GM19043 (cell line): ENCODE data around the gene MYO7A.

ENCODE experiments used
- ATAC-seq: cut with Tn5 transposase; IDR thresholded peaks from one replicate; pipeline ENCODE4 v1.9.1; 2021; ENCODE audit warnings: low read depth; ENCODE audit not compliant: unreplicated experiment

MYO7A gene

DNA sequence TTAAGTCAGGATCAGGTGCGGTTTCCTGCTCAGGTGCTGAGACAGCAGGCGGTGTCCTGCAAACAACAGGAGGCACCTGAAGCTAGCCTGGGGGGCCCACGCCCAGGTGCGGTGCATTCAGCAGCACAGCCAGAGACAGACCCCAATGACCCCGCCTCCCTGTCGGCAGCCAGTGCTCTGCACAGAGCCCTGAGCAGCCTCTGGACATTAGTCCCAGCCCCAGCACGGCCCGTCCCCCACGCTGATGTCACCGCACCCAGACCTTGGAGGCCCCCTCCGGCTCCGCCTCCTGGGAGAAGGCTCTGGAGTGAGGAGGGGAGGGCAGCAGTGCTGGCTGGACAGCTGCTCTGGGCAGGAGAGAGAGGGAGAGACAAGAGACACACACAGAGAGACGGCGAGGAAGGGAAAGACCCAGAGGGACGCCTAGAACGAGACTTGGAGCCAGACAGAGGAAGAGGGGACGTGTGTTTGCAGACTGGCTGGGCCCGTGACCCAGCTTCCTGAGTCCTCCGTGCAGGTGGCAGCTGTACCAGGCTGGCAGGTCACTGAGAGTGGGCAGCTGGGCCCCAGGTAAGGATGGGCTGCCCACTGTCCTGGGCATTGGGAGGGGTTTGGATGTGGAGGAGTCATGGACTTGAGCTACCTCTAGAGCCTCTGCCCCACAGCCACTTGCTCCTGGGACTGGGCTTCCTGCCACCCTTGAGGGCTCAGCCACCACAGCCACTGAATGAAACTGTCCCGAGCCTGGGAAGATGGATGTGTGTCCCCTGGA is at the start of gene MYO7A:
MYO7A (plus strand) TSS at position 327 of the 772 bp plus-strand sequence. CDS start 2,389 bp downstream, outside the sequence.
- no peak for ATAC-seq

DNA sequence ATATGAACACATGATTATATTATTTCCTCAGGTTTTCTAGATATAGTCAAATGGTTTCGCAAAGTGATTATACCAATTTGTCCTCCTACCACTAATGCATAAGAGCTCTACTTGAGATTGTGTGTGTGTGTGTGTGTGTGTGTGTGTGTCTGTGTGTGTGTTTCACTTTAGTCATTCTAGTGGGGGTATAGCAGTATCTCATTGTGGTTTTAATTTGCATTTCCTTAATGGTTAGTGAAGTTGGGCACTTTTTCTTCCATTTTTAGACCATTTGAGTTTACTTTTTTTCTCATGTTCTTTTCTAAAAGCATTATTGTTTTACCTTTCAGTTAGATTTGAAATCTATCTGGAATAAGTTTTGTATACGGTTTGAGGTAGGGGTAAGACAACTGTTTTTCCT is 48.4 kb upstream of the MYO7A start:
- no peak for ATAC-seq

DNA sequence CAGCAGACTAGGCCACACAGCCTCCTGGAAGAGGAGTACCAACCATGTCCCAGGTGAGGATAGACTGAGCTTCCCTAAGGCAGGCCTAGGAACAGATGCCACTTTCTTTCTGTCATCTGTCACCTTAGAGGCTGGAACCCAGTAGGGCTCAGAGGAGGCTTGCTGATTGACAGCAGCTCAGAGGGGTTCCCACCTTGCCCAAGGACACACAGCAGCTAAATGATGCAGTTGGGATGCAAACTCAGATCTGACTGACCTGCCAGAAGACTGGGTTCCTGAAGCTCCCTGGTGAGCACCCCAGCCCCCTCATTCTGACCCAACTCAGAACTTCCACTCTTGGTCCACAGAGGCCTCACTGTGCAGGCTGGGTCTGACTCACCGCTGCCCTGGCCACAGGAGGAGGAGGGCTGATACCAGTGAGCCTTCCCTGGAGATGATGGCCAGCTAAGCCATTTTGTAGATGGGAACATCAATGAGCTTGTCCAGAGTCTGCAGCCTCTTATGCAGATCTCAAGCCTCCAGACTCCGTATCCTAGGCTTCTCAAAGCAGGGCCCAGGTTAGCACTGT is 47.3 kb upstream of the MYO7A start:
- ATAC-seq: no peak

DNA sequence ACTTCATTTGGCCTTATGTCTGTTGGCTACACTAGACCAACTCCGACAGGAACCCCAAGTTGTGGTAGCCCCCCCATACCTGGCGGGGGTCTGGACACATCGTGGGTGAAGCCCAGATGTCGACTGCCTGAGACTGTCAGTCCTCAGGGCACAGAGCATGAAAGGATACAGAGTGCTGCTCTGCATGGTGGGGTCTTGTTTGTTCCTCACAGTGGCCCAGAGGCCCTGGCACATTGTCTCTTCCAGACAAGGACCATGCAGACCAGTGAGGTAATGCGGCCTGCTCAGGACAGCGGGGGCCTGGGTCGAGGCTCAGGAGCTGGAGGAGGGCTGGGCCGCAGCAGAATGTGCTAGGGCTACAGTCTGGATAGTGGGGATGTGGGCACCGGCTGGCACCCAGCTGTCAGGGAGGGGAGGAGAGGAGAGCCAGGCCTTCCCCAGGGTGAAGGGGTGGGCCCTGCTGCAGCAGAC is 46.6 kb upstream of the MYO7A start:
- no peak for ATAC-seq

DNA sequence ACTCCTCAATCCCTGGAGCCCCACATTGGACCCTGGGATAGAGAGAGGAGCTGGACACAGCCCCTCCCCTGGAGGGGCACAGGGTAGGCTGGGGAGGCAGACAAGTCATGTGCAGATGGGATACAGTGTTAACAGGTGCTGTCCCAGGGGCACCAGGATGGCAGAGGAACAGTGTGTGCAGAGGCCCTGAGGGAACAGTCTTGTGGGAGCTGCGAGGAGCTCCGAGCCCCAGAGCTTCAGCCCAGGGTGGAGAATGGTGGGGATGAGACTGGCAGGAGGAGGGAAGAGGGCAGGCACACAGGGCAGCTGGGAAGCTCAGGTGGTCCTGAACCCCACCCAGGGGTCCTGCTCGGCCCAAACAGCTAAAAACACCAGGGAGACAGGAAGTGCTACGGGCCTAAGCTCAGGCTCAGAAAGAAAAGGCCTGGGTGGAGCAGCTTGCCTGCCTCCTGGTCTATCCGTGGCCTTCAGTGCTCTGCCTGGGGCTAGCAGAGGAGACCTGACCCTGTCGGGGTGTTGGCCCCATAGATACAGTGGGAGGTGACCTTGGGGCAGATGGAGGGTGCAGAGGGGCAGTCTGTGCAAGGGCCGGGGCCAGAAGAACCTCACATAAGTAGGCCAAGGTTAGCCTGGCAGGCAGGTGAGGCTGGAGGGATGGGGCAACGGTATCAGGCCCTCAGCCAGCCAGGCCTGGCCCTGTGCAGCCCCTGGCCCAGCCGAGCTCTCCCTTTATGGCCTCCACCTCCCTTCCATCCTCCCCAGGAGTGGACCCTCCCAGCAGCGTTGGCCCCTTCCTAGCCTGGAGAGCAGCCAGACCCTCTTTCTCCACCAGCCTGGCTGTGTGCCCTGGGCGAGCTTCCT is 45.8 kb upstream of the MYO7A start:
- no peak for ATAC-seq

DNA sequence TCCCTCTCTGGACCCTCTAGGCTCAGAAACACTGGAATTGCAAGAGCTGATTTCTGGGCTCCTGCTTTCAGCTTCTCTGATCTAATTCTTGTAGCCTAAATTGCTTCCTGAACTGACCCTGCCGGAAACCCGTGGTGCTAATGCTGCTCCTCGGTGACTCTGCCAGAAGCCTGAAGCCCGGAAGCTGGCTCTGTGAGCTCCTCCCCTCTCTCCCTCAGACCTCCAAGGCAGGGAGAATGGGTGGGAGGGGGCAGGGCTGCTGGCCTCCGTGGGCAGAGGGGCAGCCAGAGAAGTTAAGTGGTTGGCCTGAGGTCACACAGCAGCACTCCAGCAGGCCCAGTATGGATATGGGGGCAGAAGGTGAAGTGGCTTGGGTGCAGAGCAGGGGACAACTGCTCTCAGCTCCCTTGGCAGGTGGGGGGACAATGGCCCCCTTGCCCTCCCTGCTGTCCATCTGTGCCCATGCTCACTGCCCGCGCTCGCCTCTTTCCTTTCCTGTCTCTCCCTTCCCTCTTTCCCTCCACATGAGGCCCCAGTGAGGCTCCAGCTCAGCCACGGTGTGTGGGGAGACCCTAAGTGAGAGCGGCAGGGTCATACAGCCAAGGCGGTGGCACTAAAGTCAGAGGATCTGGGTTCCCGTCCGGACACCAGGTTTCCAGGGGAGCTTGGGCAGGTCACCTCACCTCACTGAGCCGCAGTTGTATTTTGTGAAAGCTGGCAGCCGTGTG is 45.0 kb upstream of the MYO7A start:
- ATAC-seq: no peak

DNA sequence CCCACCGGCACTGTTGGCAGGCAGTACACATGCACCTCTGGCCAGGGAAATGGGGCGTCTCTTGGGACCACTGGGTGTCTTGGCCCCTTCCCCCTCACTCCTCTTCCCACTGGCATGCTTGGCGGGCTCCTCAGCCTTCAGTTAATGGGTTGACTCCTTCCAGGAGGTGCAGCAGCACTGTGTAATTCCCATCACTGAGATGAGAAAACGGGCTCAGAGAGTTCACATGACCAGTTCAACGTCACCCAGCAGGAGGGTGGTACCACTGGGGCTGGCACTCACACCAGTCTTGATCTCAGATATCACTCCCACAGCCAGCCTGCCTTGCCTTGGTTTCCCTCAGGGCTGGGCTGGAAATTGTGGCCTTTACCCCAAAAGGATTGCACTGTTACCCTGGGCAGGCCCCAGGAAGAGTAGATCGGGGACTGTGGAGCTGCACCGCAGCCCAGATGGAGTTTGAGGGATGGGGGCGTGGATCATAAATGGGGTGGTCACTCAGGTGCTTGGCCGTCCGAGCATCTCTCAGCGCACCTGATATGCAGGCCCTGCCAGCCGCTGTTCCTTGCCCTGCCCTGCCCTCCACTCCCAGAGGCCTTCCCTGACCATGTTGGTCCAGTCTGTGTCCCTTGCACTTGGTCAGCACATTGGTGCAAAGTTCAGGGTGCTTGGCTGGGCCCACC is 44.3 kb upstream of the MYO7A start:
- no peak for ATAC-seq

DNA sequence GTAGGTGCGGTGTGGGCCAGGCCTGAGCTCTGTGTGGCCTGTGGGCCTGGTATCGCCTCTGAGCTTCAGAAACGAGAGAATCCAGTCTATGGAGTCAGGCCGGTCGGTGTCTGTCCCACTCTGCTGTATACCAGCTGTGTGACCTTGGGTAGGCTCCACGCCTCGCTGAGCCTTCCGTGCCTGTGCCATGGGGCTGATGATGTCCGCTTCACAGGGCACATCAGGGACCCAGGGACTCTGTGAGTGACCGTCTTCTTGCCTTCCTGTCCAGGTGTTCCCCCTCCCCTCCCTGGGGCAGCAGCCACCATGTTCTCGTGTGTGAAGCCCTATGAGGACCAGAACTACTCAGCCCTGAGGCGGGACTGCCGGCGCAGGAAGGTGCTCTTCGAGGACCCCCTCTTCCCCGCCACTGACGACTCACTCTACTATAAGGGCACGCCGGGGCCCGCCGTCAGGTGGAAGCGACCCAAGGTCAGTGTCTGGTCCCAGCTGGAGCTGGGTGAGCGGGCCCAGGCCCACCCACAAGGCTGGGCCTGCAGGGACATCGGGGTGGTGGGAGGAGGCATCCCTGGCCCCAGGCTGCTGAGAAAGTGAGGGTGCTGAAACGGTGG is 43.4 kb upstream of the MYO7A start:
- no peak for ATAC-seq

DNA sequence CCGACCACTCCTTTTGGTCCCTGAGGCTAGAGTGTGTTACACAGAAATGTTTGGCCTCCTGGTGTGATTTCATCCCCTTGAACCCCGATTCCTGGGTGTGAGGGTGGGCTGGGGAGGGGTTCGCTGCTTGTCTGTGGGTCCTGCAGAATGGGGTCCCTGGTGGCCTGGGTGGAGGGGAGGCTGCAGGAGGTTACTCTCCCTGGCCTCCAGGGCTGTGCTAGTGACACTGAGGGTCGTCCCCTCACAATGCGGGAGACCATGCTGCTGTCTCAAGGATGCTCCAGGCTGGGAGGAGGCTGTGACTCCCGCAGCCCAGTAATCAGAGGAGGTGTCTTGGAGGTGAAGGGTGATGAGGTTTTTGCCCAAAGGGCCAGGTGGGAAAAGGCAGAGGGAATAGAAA is 42.4 kb upstream of the MYO7A start:
- no peak for ATAC-seq

DNA sequence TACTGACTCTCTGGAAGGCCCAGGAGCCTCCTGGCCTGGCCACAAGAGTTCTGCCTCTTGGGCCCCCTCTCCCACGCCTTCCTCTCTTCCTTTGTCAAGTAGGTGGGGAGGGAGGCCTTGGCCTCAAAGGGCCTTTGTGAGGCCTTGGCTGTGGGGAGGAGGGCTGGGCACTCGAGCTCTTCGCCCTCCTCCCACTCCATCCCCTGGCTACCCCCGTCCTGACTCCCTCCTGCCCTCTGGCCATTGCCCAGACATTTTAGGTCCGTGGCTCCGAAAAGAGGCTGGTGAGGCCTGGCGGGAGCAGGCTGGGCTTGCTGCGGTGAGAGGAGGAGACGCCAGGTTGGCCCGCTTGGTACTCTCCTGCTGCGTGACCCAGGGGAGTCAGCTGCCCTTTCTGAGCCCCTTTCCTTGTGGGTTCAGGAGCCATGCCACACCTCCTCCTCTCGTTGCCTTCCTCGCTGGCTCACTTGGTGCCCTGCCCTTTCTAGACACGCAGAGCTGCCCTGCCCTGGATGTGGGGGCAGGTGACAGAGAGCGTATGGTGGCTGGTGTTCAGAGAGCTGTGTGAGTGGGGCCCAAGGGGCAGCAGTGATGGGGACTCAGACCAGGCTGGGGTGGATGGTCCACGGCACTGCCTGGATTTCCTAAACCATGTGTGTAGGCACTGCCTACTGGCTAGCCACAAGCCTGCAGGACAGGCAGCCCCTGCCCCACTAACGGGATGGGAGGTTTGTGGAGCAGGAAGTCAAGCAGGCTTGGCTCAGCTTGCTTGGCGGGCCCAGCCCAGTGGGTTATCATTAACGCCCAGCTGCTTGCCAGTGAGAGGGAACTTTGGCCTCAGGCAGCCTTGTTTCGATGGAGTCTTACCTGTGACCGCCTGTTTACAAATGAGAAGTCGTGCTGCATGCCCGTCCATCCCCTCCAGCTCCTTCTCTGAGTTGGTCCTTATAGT is 41.2 kb upstream of the MYO7A start:
- no peak for ATAC-seq

DNA sequence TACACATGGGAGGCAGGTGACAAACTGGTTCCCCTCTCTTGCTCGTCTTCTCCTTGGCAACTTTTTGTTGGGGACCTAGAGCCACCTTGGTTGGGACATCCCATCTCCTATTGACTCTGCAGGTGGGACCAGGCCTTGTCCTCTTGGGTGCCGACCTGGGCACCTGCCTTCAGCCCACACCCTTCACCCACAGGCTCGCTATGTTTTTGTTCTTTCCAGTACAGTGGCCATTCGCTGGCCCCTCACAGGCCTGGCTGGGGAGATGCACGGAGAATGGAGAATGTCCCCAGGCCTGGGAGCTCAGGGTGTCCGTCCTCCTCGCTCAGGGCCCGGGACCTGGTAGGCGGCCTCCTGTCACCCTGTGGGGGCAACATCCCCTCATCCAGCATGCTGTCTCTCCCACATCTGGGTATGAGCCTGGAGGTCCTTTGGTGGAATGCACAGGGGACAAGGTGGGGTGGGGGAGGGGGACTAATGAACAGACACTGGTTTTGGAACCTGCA is 40.3 kb upstream of the MYO7A start:
- no peak for ATAC-seq

DNA sequence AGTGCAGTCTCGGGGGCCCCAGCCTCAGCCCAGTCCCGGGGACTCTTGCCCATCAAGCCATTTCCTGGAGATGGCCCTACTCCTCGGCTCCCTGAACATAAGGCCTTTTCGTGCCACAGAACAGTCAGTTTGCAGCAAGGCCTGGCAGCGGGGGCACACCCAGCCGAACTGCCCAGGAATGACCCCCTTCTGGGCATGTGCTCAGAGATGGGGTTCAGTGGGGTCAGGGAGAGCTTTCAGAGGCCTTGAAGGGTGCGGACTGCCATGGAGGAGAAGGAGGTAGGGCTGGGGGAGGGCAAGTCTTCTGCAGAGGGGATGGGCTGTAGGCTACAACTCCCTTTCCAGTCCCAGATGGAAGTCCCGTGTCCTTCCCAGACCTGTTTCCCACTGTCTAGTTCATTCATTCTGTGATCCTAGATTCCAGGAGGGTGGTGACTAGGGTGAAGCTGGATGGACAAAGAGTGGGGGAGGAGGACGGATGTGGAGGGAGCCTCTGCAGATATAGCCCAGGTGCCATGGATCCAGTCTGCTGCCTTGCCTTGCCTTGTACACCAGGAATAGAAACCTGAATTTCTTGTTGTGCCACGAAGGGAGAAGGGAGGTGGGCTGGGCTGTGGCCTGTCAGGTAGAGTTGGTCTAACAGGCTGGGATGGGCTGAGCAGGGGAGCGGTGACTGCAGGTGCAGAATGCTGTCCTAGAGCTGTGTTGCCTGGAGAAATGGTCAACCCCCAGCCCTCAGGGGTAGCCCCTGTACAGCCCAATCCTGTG is 39.6 kb upstream of the MYO7A start:
- no peak for ATAC-seq

DNA sequence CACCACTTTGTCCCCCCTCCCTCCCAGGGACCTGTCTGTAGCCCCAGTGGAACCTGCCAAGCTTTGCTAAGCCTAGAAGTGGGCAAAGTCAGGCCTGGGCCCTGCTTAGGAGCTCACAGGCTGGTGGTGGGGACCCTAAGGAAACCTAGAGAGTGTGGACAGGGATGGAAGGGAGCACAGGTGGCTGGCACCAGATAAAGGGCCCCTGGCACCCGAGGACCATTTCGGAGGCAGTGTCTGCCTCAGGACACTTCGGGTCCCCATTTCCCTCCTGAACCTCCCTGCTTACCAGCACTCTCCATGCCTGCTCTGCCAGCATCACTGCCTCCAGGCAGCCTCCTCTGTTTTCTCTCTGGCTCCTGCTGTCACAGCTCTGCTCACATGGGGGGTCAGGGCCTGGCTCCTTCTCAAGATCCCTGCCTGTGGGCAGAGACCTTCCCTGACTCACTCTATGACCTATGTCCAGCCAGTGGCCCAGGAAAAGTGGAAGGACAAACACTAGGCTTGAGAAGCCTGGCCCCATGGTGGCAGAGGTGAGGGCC is 39.0 kb upstream of the MYO7A start:
- no peak for ATAC-seq

DNA sequence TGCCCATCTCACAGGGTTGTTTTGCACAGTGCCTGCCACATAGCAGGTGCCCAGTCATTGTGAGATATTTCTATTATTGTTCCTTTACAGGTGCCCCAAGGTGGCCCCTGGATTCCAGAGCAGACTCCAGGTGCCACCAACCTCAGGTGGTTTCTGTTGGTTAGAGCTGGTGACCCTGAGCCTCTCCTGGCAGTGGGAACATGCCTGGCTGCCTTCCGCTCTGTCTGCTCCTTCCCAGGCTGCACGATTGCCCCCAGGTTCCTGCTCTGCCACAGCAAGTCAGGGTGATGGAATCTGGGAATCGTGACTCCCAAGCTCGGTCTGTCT is 38.0 kb upstream of the MYO7A start:
- no peak for ATAC-seq

DNA sequence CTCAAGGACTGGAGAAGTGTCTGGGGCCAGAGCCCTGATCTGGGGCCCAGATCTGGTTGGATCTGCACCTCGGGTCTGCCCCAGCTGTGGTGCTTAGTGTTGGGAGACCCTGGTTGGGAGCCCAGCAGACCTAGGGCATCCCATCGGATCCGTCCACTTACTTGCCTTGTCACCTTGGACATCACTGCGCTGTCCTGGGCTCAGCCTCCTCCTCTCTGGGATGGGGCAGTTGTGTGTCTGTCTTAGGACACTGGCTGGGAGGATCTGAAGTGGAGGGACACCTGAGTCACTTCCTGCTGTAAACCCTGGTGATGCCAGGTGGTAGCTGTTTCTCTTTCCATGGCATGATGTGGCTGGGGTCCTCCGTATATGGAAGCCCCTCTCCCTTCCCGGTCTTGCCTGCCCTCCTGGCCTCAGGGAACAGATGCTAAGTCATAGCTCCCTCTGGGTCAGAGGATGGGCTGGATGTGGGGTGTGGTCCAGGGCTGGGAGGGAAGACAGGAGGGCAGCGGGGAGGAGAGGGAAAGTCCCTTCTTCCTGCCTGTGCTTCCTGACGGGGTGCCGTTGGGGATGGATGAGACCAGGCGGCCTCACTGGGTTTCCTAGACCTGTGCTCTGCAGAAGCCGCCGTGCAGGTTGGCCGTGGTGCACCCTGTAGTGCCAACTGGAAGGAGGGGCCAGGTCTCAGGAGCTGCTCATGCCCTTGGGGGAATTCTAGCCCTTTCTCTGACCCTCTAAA is 37.5 kb upstream of the MYO7A start:
- no peak for ATAC-seq

DNA sequence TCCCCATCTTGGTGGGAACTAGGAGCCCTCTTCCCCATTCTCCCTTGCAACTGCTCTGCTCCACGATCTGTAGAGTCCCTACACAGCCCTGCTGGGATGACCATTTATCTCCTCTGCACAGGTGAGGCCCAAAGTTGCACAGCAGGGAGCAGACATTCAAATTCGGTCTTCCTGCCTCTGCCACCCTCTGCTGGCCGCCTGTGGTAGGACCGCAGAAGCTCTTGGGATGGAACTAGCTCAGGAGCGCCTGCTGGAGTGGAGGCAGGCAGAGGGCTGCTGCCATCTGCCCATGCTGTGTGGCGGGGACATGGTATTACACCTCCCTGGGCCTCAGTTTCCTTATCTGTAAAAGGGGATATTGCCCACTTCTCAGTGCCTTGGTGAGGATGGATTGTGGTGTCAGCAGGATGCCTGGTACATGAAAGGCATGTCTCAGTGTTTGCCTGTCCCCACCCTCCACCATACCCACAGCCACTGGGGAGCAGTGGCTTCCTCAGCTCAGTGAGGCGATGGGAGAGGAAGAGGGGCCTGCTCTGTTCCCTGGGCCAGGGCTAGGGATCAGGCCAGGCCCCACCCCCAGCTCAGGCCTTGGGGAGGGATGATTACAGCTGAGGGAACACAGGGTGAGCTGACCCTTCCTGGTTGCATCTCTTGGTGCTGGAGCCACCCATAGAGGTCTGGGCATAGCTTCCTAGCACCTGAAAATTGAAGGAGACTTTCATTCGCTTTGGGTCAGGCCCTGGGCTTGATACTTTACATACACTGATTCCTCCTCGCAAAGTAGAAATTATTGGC is 36.7 kb upstream of the MYO7A start:
- peak; percentile 72 for ATAC-seq
